GM18867 (cell line): ENCODE data around the gene MSX1.

ENCODE experiments used
- ATAC-seq: cut with Tn5 transposase; IDR thresholded peaks from one replicate; pipeline ENCODE4 v1.9.1; 2021; ENCODE audit warnings: mild to moderate bottlenecking, moderate library complexity; ENCODE audit not compliant: unreplicated experiment

MSX1 gene

DNA sequence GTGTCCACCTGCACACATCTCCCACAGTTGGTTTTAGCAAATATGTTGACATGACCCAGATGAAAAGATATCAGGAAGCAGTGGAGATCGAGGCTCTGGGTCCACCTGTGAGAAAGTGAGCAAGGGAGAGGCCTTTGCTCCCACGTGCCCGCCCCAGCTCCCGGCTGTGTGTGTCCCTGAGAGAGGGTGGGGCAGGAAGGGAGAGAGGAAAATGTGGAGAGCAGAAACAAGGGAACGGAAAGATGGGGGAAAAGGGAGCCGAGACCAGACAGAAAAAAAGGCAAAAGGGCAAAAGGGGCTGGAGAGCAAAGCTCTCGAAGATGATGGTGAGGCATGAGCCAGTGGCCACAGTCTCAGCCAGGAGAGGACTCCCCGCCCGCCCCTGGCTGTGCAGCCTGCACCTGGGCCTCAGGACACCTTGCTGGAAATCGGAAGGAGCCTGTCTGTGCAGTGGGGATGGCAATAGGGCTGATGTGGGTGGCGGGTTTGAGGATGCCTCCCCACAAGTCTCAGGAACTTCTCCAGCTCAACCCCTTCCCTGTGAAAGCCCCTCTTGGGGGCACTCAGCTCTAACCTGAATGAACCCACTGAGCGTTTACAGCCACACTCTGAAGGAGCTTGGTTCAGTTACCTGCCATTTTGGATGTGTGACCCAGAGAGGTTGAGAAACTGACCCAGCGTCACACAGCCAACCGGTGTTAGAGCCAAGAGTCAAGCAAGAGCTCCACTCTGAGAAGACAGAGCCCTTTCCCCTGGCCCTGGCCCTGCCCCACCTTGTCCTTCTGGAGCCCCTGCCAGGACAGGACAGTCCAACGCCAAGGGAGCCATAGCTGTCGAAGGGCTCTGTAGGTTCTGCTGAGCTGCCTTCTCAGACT lies 20.3 kb upstream of the MSX1 start:
- no peak for ATAC-seq

DNA sequence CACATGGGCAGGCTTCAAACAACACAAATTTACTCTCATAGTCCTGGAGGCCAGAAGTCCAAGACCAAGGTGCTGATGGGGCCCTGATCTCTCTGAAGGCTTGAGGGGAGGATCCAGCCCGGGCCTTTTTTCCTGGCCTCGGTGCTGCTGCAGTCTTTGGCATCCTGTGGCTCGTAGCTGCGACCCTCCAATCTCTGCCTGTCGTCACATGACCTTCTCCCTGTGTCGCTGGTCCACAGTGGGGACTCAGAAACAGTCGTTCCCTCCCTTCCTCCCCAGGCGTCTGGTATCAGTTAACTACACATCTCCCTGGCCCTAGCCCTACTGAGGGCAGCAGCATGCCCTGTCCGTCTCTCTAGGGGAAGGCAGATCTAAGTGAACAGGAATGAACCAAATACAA lies 19.1 kb upstream of the MSX1 start:
- ATAC-seq, result no peak

GRCh38 chr4:4841156-4841555 lies 18.3 kb upstream of the MSX1 start:
- ATAC-seq, result no peak

- no peak for ATAC-seq
Measured at GRCh38 chr4:4842476-4843441, 16.7 kb upstream of the MSX1 start.

DNA sequence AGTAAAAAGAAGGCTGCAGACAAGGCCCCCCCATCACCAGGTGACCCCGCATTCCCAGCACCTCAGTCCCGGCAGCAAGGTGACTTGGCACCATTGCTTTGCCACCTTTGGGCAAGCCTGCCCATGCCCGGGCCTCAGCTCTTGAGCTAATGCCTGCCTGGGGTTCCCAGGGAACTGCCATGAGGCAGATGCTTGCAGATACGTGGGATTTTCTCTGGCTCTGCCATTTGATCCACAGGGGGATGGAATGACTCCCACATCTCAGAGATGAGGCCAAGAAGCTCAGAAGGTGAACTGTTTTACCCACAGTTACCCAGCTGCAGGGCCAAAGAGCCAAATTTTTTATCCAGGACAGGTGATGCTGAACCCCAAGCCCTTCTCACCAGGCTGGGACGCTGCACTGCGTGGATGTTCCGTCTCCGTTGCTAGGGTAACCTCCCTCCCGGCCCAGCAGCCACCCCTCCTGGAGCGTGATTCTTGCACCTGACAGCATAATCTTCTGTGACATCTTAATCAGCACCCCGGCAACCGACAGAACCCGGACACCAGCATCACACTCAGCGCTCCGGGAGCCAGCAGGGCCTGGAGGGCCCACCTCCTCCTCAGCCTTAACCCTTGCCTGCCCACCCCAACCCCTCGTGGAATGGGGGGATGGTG lies 15.7 kb upstream of the MSX1 start:
- ATAC-seq, result no peak

GRCh38 chr4:4845027-4845426 lies 14.4 kb upstream of the MSX1 start:
- no peak for ATAC-seq

- ATAC-seq, result no peak
Measured at GRCh38 chr4:4847011-4847410, 12.5 kb upstream of the MSX1 start.

DNA sequence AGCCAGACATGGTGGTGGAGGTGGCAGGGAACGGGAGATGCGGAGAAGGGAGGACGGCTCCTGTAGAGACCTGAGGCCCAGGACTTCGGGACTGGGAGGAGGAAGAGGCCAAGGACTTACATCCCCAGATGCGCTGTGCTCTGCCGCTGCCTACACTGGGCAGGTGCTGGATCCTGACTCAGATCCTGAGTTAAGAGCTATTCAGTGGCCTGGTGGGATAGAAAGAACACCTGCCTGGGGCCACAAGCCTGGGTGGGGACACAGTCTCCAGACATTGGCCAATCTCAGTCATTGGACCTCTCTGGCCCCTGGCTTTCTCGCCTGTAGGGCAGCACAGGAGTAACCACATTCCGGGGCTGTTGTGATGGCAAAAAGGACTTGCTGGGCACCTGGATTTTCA lies 10.9 kb upstream of the MSX1 start:
- ATAC-seq, result no peak

- no peak for ATAC-seq
Measured at GRCh38 chr4:4849106-4849505, 10.4 kb upstream of the MSX1 start.

- no peak for ATAC-seq
Measured at GRCh38 chr4:4849524-4850193, 9.8 kb upstream of the MSX1 start.

GRCh38 chr4:4851081-4851480 lies 8.4 kb upstream of the MSX1 start:
- ATAC-seq, result no peak

DNA sequence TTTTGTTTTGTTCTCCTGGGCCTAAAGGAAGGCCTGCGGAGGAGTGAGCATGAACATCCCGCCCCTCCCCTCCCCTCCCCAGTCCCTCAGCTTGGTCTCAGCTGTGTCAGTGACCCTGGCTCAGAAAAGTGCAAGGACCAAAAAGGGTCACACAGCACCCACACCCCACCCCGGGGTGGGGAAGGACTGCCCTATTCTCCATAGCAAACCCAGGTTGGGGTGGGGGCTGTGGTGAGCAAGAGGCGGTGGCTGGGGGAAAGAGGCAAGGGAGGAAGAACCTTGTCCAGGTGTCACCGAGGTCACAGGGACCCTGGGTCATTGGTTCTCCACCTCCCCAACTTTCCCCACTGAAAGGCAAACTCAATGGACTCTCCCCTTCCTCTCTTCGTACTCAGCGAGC lies 7.6 kb upstream of the MSX1 start:
- no peak for ATAC-seq

DNA sequence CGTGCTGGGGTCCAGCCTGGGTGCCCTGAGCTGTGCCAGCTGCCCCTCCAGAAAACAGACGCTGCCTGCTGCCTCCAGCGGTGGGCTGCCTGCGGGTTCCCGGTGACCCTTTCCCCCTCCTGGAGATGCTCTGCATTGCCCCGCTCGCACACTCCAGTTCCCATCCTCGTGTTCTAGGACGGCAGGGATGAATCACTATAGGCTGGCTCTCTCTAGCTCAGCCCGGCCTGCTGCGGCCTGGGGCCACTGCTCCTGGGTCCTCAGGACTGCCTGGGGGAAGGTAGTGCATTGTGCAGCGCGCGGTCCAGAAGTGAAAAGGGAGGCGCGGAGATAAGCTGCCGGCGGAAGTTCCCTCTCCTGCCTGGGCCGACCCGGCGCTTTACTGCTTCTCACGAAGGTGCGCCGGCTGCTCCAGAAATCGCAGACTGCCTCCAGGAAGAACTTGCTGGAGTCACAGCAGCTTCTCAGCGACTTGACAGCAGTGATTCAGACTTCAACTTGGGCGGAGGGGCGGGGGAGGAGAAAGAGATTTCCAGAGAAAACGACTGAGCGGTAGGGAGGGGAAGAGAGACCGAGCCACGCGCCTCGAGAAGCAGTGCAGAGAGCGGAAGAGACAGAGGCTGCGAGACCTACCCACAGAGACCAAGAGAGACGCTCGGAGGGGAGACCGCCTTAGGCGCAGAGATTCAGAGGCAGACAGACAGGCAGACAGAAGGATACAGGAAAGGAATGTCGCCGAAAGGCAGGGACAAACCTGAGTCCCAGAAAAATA lies 6.7 kb upstream of the MSX1 start:
- no peak for ATAC-seq

DNA sequence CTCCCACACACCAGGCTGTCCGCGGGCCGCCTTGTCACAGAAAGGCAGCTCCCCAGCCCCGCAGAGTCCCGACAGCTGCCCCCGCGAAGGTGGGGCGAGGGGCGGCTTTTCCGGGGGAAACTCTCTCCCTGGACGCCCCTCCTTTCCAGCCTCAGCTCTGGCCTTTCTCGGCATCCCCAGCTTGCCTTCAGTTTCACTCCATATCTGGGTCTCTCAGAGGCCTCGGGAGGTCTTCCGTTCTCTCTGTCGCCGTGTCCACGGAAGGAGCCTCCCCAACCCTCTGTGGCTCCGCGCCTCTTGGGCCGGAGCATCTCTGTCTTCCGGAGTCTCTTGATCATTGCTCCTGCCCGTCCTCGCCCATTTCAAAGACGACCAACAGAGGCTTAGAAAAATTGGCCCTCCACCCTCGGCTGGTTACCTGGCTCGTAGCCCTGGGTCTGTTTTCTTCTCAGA lies 6.1 kb upstream of the MSX1 start:
- ATAC-seq, result no peak

DNA sequence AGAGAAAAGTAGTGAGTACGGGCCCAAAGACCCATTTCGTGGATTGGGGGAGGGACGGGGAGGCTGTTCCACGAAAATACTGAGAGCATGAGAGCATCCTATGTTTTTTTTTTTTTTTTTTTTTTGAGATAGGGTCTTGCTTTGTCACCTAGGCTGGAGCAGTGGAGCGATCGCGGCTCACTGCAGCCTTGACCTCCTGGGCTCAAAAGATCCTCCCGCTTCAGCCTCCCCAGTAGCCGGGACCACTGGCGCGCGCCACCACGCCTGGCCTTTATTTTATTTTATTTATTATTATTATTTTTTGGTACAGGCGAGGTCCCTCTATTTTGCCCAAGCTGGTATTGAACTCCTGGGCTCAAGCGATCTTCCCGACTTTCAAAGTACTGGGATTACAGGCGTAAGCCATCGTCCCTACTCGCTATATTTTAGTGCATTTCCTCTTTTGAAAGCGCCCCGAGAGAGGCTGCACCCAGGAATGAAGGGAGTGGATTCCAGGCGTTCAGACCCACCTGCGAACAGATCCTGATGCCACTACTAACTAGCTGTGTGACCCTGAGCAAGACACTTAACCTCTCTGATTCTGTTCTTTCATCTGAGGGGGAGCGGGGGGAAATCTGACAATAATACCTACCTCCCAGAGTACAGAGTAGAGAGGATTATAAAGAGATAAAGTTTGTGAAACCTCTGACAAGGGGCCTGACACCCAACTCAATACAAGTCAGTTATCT lies 5.4 kb upstream of the MSX1 start:
- ATAC-seq, result no peak

- no peak for ATAC-seq
Measured at GRCh38 chr4:4854649-4855295, 4.7 kb upstream of the MSX1 start.

GRCh38 chr4:4855301-4856070 lies 4.0 kb upstream of the MSX1 start:
- ATAC-seq, result no peak
